ENCODE results near the gene THOC2.
A peak's percentile ranks its signal among the peaks of the same experiment; 100 is the strongest.
"Not testable (repeated sequence)": the region's sequence is repeated elsewhere in the genome, so short reads cannot be mapped to it uniquely, and the experiment has no call there.

THOC2 gene

GRCh38 chrX:123736333-123736921 lies 3.6 kb upstream of the THOC2 start:
- no peak for DNase-seq

GRCh38 chrX:123735137-123735536 lies 2.3 kb upstream of the THOC2 start:
- not testable (repeated sequence) for DNase-seq

- DNase-seq = not testable (repeated sequence)
Measured at GRCh38 chrX:123734079-123734478, 1.2 kb upstream of the THOC2 start.

- peak; percentile 9 for DNase-seq
Measured at GRCh38 chrX:123731987-123732669, 724 bp downstream of the THOC2 start.

GRCh38 chrX:123731258-123731986 lies 1.4 kb downstream of the THOC2 start:
- DNase-seq = peak; percentile 23

GRCh38 chrX:123728554-123728953 lies 4.3 kb downstream of the THOC2 start:
- no peak for DNase-seq

GRCh38 chrX:123728016-123728415 lies 4.8 kb downstream of the THOC2 start:
- no peak for DNase-seq

- not testable (repeated sequence) for DNase-seq
Measured at GRCh38 chrX:123722193-123722592, 10.7 kb downstream of the THOC2 start.

GRCh38 chrX:123720486-123720885 lies 12.4 kb downstream of the THOC2 start:
- DNase-seq = no peak

- DNase-seq = no peak
Measured at GRCh38 chrX:123713841-123714240, 19.0 kb downstream of the THOC2 start.

- DNase-seq = no peak
Measured at GRCh38 chrX:123713434-123713833, 19.4 kb downstream of the THOC2 start.

- not testable (repeated sequence) for DNase-seq
Measured at GRCh38 chrX:123711201-123711600, 21.7 kb downstream of the THOC2 start.

- no peak for DNase-seq
Measured at GRCh38 chrX:123704781-123705180, 28.1 kb downstream of the THOC2 start.

GRCh38 chrX:123698979-123699520 lies 33.8 kb downstream of the THOC2 start:
- DNase-seq = no peak

GRCh38 chrX:123696334-123696733 lies 36.5 kb downstream of the THOC2 start:
- DNase-seq = no peak

GRCh38 chrX:123695242-123695641 lies 37.6 kb downstream of the THOC2 start:
- DNase-seq = no peak

- no peak for DNase-seq
Measured at GRCh38 chrX:123691776-123692175, 41.1 kb downstream of the THOC2 start.

GRCh38 chrX:123688524-123688923 lies 44.3 kb downstream of the THOC2 start:
- no peak for DNase-seq

GRCh38 chrX:123685232-123685631 lies 47.6 kb downstream of the THOC2 start:
- no peak for DNase-seq

GRCh38 chrX:123682186-123682585 lies 50.7 kb downstream of the THOC2 start:
- no peak for DNase-seq

GRCh38 chrX:123679733-123680460 lies 53.0 kb downstream of the THOC2 start:
- DNase-seq = not testable (repeated sequence)

- no peak for DNase-seq
Measured at GRCh38 chrX:123675154-123675553, 57.7 kb downstream of the THOC2 start.

GRCh38 chrX:123673813-123674212 lies 59.0 kb downstream of the THOC2 start:
- no peak for DNase-seq
